T-cell (primary cell): ENCODE data around the gene FRMPD1. TPM values are rescaled to one million over a fixed set of nuclear protein-coding genes. Genes with fewer than 3 reads are reported as not detected.

Experiments used
- ATAC-seq, 4 experiments: fragments of 200-7000 bp in 3 of 4; fragments of 150-1000 bp in 1 of 4; cut with Tn5 transposase; replicated peaks in 1 of 4; 1 replicate in 3 of 4; 2 replicates in 1 of 4; pipeline ENCODE4 v1.10.0; 2021; ENCODE audit warnings: moderate library complexity in 3 of 4, mild to moderate bottlenecking in 2 of 4, moderate number of reproducible peaks in 1 of 4
- CTCF ChIA-PET, 2 donors: fragments of 300-600 bp; sonication (Branson Sonifier 250); formaldehyde crosslinking; loops; one replicate each; lab custom pipeline; 2022; ENCODE audit warnings: antibody characterized with exemption in 2 of 2; lab: Charles Lee
- POLR2A ChIA-PET, 2 donors: fragments of 300-600 bp; sonication (Branson Sonifier 250); formaldehyde crosslinking; loops; one replicate each; lab custom pipeline; 2022; ENCODE audit warnings: antibody characterized with exemption in 2 of 2; lab: Charles Lee
- DNase-seq, 35 experiments: peaks; one replicate each; pipeline versions ENCODE4 v3.0.0 to v3.0.0-alpha.2; 2013 to 2023
- H3K27ac ChIP-seq: one replicate; pipeline ENCODE4 v1.5.1; 2013; ENCODE audit warnings: low read length
- H3K27me3 ChIP-seq, 2 experiments: replicated peaks in 1 of 2; 1 replicate in 1 of 2; 2 replicates in 1 of 2; pipeline versions ENCODE4 v1.6.1 to v1.7.0; 2013; ENCODE audit warnings: low read length in 1 of 2, mixed read lengths in 1 of 2; ENCODE audit not compliant: control insufficient read depth in 2 of 2, insufficient read depth in 2 of 2; ENCODE audit errors: extremely low read depth in 1 of 2
- H3K36me3 ChIP-seq, 2 donors: 1 replicate in 1 of 2; 2 replicates in 1 of 2; pipeline versions ENCODE4 v1.6.1 to v1.7.0; 2013; ENCODE audit warnings: low read length in 1 of 2; ENCODE audit not compliant: control insufficient read depth in 2 of 2, insufficient read depth in 1 of 2; ENCODE audit errors: extremely low read depth in 1 of 2
- H3K4me1 ChIP-seq, 2 experiments: 1 replicate in 1 of 2; 2 replicates in 1 of 2; pipeline versions ENCODE4 v1.6.1 to v1.7.0; 2013; ENCODE audit warnings: low read length in 2 of 2, mixed read lengths in 1 of 2; ENCODE audit not compliant: insufficient read depth in 2 of 2, control insufficient read depth in 1 of 2; ENCODE audit errors: extremely low read depth in 1 of 2
- H3K4me3 ChIP-seq, 2 donors: 1 replicate in 1 of 2; 2 replicates in 1 of 2; pipeline versions ENCODE4 v1.5.1 to v1.7.0; 2013; ENCODE audit warnings: mild to moderate bottlenecking in 2 of 2, low read length in 1 of 2, moderate library complexity in 1 of 2; ENCODE audit not compliant: control insufficient read depth in 1 of 2; ENCODE audit errors: extremely low read depth in 1 of 2
- H3K9me3 ChIP-seq: 2 replicates; pipeline ENCODE4 v1.7.0; 2013
- H3K27ac Mint-ChIP-seq, 2 donors: one replicate each; pipeline ENCODE4 v1.8.0; 2020 to 2021; ENCODE audit warnings: mild to moderate bottlenecking in 2 of 2, mixed read lengths in 2 of 2
- H3K27me3 Mint-ChIP-seq, 2 donors: one replicate each; pipeline ENCODE4 v1.8.0; 2021 to 2022; ENCODE audit warnings: mixed read lengths in 2 of 2
- H3K36me3 Mint-ChIP-seq: one replicate; pipeline ENCODE4 v1.8.0; 2021; ENCODE audit warnings: mixed read lengths
- H3K4me1 Mint-ChIP-seq, 3 donors: one replicate each; pipeline ENCODE4 v1.8.0; 2020 to 2022; ENCODE audit warnings: mixed read lengths in 3 of 3, mild to moderate bottlenecking in 1 of 3
- H3K4me3 Mint-ChIP-seq, 3 donors: one replicate each; pipeline ENCODE4 v1.8.0; 2020 to 2022; ENCODE audit warnings: mild to moderate bottlenecking in 3 of 3, mixed read lengths in 3 of 3, moderate library complexity in 3 of 3
- H3K9me3 Mint-ChIP-seq, 3 donors: one replicate each; pipeline ENCODE4 v1.8.0; 2020 to 2022; ENCODE audit warnings: mixed read lengths in 3 of 3
- WGBS: methylation state at CpG from one replicate; pipeline ENCODE4 v1.1.5; 2013; ENCODE audit warnings: missing lambda C conversion rate; ENCODE audit not compliant: insufficient coverage; 5-methylcytosine and 5-hydroxymethylcytosine counted together
- total RNA-seq, 35 experiments: library from RNA in 6 of 35; stranded (reverse) in 6 of 35; fragments of 120-200 nt in 1 of 35; gene quantifications; one replicate each; pipeline versions ENCODE4 v1.2.1 to v1.2.4 and lab custom pipeline; 2013 to 2026

FRMPD1 gene
- total RNA-seq, 5 donors from 2014 or later (not counting 1 experiment from before 2014, with no cell fraction given): not detected

GRCh38 chr9:37639109-37639762 is 11.5 kb upstream of the FRMPD1 start:
- no peaks in the 10 kb centered on the region for H3K4me1 ChIP-seq
- no peak overlapping the region for H3K27ac ChIP-seq
- no peaks in the 10 kb centered on the region for H3K36me3 ChIP-seq
- no peaks in the 10 kb centered on the region for H3K36me3 Mint-ChIP-seq
- CTCF ChIA-PET: no interaction called here
- no peaks in the 10 kb centered on the region for H3K9me3 ChIP-seq
- WGBS: 89% methylated on average over 3 of the region's 4 CpGs
- ATAC-seq: no peak
- H3K4me3 ChIP-seq: no peak overlapping the region
- DNase-seq: no peak
- no peaks in the 10 kb centered on the region for H3K4me1 Mint-ChIP-seq
- H3K27ac Mint-ChIP-seq: no peak overlapping the region
- H3K27me3 Mint-ChIP-seq: peaks cover 22 to 23% of the 10 kb centered on the region in 2 donors
- H3K27me3 ChIP-seq: peaks cover 3 to 22% of the 10 kb centered on the region in 2 experiments
- H3K4me3 Mint-ChIP-seq: no peak overlapping the region
- no peaks in the 10 kb centered on the region for H3K9me3 Mint-ChIP-seq
- POLR2A ChIA-PET: no interaction called here

GRCh38 chr9:37639841-37640240 is 10.9 kb upstream of the FRMPD1 start:
- DNase-seq (no peak), ATAC-seq (no peak)
- H3K9me3 Mint-ChIP-seq: no peaks in the 10 kb centered on the region
- H3K36me3 Mint-ChIP-seq: no peaks in the 10 kb centered on the region
- 83% methylated on average over 1 of the region's 3 CpGs for WGBS
- no peaks in the 10 kb centered on the region for H3K4me1 Mint-ChIP-seq
- H3K27me3 Mint-ChIP-seq: peaks cover 26 to 27% of the 10 kb centered on the region in 2 donors
- H3K27ac Mint-ChIP-seq: no peak overlapping the region
- Histone ChIP-seq H3K4me3 (no peak overlapping the region), H3K4me1 (no peaks in the 10 kb centered on the region), H3K9me3 (no peaks in the 10 kb centered on the region), H3K27ac (no peak overlapping the region), H3K36me3 (no peaks in the 10 kb centered on the region), H3K27me3 (peaks cover 3 to 27% of the 10 kb centered on the region in 2 experiments)
- CTCF ChIA-PET: no interaction called here
- no peak overlapping the region for H3K4me3 Mint-ChIP-seq
- POLR2A ChIA-PET: no interaction called here

GRCh38 chr9:37640246-37640645 is 10.5 kb upstream of the FRMPD1 start:
- Mint-ChIP-seq H3K36me3 (no peaks in the 10 kb centered on the region), H3K27me3 (peaks cover 27 to 28% of the 10 kb centered on the region in 2 donors), H3K27ac (no peak overlapping the region), H3K4me3 (no peak overlapping the region), H3K4me1 (no peaks in the 10 kb centered on the region), H3K9me3 (no peaks in the 10 kb centered on the region)
- WGBS: no CpG with 5 or more reads among the region's 3 CpGs
- Histone ChIP-seq H3K4me1 (no peaks in the 10 kb centered on the region), H3K4me3 (no peak overlapping the region), H3K27me3 (peaks cover 3 to 28% of the 10 kb centered on the region in 2 experiments), H3K27ac (no peak overlapping the region), H3K9me3 (no peaks in the 10 kb centered on the region), H3K36me3 (no peaks in the 10 kb centered on the region)
- ChIA-PET CTCF (no interaction called here), POLR2A (no interaction called here)
- no peak for DNase-seq
- no peak for ATAC-seq

- no peaks in the 10 kb centered on the region for H3K36me3 ChIP-seq
- Mint-ChIP-seq H3K36me3 (no peaks in the 10 kb centered on the region), H3K27me3 (peaks cover 23 to 24% of the 10 kb centered on the region in 2 donors), H3K9me3 (no peaks in the 10 kb centered on the region), H3K27ac (no peak overlapping the region), H3K4me3 (no peak overlapping the region), H3K4me1 (no peaks in the 10 kb centered on the region)
- ATAC-seq (no peak), DNase-seq (no peak)
- ChIA-PET POLR2A (no interaction called here), CTCF (no interaction called here)
- H3K4me3 ChIP-seq: no peak overlapping the region
- no peak overlapping the region for H3K27ac ChIP-seq
- no peaks in the 10 kb centered on the region for H3K9me3 ChIP-seq
- peaks cover 3 to 20% of the 10 kb centered on the region in 2 experiments for H3K27me3 ChIP-seq
- WGBS: no CpG with 5 or more reads among the region's 3 CpGs
- no peaks in the 10 kb centered on the region for H3K4me1 ChIP-seq
Measured at GRCh38 chr9:37641331-37641730, 9.4 kb upstream of the FRMPD1 start.

- no peak overlapping the region for H3K4me3 ChIP-seq
- H3K9me3 ChIP-seq: no peaks in the 10 kb centered on the region
- POLR2A ChIA-PET: no interaction called here
- H3K4me1 ChIP-seq: no peaks in the 10 kb centered on the region
- Mint-ChIP-seq H3K4me1 (no peaks in the 10 kb centered on the region), H3K27ac (no peak overlapping the region), H3K27me3 (peaks cover 28% of the 10 kb centered on the region in 2 donors), H3K9me3 (no peaks in the 10 kb centered on the region), H3K36me3 (no peaks in the 10 kb centered on the region), H3K4me3 (no peak overlapping the region)
- ATAC-seq: no peak
- H3K36me3 ChIP-seq: no peaks in the 10 kb centered on the region
- H3K27me3 ChIP-seq: peaks cover 3 to 12% of the 10 kb centered on the region in 2 experiments
- no peak for DNase-seq
- CTCF ChIA-PET: no interaction called here
- no peak overlapping the region for H3K27ac ChIP-seq
Measured at GRCh38 chr9:37643214-37643613, 7.5 kb upstream of the FRMPD1 start.

GRCh38 chr9:37645903-37646506 is 4.7 kb upstream of the FRMPD1 start:
- H3K9me3 ChIP-seq: no peaks in the 10 kb centered on the region
- ChIA-PET CTCF (interaction anchor here in 1 of 2 donors (0.5 kb wide), 1 partner anchor 1016 kb away, joined by 3 read pairs; no protein-coding TSS in a partner anchor), POLR2A (no interaction called here)
- no peak overlapping the region for H3K4me3 ChIP-seq
- no peaks in the 10 kb centered on the region for H3K36me3 ChIP-seq
- WGBS: 46% methylated on average over 2 of the region's 5 CpGs
- peaks cover 0 to 6% of the 10 kb centered on the region in 2 experiments for H3K4me1 ChIP-seq
- no peak overlapping the region for H3K27ac ChIP-seq
- no peaks in the 10 kb centered on the region for H3K36me3 Mint-ChIP-seq
- DNase-seq: no peak
- no peaks in the 10 kb centered on the region for H3K9me3 Mint-ChIP-seq
- peaks cover 34 to 43% of the 10 kb centered on the region in 2 donors for H3K27me3 Mint-ChIP-seq
- H3K27me3 ChIP-seq: peaks cover 11 to 33% of the 10 kb centered on the region in 2 experiments
- H3K4me3 Mint-ChIP-seq: no peak overlapping the region
- no peak overlapping the region for H3K27ac Mint-ChIP-seq
- peaks cover 3 to 6% (median 6%) of the 10 kb centered on the region in 3 donors for H3K4me1 Mint-ChIP-seq
- ATAC-seq: no peak
